CD4-positive, alpha-beta T cell treated with Interleukin-15 for 4 hours (primary cell): Measurements from ENCODE around the gene NTRK1.
A peak's percentile ranks its signal among the peaks of the same experiment; 100 is the strongest.

Source experiments
- DNase-seq: peaks from one replicate; pipeline ENCODE4 v3.0.0-alpha.2; 2020; ENCODE audit warnings: low spot score

Gene NTRK1

DNA sequence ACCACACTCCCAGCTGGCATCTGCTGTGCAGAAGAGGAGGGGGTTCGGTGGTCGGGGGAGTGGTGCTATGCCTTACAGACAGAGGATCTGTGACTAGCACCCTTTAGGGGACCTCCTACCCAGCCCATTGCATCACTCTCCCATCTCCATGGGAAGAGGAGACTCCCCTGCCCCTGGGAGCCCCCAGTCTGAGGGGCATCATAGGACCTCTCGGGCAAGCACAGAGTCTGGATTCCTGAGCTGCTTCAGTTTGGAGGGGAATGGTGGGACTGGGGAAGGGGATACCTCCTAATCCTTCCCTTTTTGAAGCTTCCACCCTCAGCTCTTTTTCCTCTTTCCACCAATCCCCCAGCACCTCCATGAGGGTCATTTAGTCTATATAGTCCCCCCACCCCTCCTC lies 3.1 kb upstream of the NTRK1 start:
- DNase-seq: no peak

DNA sequence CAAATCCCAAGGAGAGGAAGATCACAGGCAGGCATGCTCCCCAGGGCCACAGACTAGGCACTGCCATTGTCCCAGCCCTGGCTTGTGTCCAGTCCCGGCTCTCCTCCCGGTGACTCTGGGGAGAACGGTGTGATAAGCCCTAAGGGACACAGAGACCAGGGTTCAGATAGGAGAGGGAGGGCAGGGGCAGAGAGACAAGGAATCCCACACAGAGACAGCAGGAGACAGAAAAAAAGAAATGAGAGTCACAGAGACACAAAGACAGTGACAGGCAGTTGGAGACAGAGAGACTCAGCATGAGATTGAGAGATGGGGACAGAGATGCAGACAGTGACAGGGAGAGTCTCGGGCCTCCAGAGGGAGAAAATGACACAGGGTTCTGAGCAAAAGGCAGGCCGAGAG lies 2.1 kb upstream of the NTRK1 start:
- no peak for DNase-seq

DNA sequence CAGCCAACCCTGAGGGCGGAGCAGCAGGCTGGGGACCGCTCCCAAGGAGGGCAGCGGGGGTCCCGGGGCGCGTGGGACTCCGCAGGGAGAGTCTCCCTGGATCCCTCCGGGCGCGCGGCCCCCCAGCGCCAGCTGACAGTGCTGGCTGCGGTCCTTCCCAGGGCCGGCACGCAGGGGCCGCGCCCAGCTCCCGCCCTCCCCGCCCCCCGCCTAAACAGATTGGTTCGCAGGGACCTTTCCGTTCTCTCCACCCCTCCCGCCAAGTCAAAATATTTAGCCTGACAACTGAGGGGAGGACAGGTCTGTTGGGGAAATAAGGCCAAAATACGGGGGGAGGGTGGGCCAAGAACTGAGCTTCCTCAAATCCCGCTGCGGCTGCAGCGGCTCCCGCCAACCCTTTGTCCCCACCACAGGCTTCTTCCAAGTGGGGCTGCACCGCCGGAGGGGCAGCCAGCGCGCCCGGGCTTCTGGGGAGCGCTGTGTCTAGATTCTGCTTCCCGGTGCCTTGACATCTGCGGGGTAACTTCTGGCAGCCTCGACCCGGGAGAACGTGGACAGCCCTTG lies 1.6 kb upstream of the NTRK1 start, which contains the start of gene INSRR:
Gene INSRR (minus strand): TSS at position 159 of the 564 bp plus-strand sequence. CDS start 496 bp downstream, outside the sequence.
- DNase-seq: no peak

DNA sequence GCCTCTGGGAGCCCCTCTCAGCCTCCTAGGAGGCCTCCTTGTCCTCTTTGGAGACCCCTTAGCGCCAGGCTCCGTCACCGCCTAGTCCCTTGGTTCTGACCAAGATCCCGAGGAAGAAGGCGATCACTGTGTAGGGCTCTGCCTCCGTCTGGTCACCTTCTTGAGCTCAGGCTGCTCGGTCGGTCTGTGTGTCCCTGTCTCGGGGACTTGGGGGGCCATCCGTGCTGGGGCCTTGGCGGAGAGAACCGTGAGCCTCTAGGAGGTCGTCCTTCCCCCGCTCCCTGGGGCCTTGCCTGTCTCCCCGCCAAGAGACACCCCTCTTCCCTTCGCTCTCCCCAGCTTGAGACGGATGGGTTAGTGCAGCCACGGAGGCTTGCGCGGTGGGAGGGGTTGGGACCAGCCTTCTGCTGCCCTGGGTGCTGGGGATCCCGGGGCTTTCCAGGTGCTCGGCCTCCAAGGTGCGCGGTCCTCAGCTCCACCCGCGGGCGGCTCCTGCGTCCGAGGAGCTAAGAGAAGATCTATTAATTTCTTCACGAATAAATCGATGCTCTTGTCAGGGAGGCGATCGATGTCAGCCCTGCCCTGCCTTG lies 1.0 kb upstream of the NTRK1 start:
- no peak for DNase-seq

DNA sequence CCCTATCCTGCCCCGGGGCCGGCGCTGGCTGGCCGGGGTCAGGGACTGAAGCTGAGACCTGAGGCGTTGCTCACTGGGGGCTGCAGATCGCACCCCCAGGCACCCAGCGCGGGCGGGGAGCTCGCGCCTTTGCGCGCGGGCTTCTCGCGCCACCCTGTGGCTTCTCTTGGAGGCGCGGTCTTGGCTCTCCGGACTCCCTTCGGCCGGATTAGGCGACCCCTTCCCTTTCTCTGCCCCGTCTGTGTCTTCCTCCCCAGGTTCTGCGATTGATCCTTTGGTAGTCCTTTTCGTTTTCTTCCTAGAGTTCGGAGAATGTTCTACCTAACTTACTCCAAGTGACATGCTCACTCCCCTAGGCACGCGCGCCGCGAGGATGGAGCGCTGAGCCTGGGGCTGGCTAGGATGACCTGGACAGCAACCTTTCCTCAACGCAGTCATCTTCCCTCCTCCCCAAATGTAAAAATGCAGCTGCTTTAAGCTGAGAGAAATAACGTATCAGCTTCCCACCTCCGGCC lies 495 bp upstream of the NTRK1 start:
- DNase-seq: peak; percentile 58

DNA sequence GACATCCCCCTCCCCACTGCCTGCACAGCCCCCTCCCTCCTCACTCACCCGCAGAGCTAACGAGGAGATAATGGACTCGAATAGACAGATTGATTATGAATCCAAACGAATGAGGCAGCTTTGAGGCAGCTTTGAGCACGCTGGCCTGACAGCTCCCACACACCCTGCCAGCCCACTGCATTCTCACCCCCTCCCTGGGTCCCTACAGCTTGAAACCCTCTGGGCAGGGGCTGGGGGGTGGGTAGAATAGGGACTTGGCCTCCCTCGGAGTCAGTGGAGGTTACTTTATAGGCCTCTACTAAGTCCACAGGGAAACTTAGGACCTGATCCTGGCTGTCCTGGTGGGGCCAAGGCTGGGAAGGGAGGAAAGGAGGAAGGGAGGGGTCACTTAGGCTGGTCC lies 1.9 kb downstream of the NTRK1 start:
- DNase-seq: no peak

DNA sequence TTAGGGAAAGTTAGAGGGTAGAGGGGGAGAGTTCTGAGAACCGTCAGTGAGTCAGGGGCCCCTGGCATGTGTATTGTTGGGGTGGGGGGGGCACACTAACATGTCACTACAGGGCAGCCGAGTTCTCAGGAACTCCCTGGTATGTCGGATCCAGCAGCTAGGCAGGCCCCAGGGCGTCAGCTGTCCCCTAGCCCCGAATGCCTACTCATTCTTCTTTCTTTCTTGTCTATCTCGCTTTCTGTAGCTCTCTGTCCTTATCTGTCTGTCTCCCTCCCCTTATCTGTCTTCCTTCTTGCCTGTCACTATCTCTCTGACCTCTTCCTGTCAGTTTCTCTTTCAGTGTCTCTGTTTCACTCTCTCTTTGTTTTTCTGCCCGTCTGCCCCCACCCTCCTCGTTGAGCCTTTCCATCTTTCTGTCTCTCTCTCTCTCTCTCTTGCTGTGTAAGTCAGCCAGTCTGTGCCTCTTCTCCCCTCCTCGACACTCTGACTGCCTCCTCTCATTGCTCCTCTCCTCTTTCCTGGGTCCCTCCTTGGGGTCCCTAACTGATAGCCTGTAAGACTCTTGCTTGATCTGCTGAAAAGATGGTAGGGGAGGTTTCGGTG lies 2.4 kb downstream of the NTRK1 start:
- DNase-seq: no peak

DNA sequence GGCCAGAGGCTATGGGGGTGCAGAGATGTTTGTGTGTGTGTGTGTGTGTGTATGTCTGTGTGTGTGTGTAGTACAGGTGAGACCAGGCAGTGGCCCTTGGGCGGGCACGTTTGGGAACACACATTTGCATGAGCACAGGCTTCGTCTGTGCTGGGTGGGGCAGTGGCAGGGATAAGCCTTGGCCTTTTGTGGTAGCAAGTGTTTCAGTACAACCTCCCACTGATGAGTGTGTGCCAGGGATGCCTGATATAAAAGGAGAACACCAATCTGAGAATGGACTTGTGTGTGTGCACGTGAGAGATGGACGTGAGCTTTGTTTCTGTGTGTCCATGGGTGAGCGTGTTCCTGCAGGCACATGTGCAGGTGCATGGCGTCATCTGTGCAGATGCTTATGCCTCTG lies 3.0 kb downstream of the NTRK1 start:
- DNase-seq: no peak

DNA sequence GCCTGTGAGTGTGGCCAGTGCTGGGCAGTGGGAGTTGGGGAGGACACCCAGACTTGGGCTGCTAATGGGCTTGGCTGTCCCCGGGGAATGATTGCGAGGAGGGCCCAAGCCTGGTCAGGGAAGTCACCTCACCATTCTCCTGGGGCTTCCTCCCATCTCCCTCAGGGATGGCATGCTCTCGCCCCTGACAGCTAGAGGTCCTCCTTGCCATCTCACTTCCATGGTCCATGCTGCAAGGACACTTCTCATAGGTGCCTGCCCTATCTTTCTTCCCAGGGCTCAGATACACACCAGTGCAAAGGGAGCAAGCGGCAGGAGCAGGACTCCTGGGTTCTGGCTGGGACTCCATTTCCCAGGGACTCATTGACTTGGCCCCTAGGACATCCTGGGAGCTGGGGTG lies 4.1 kb downstream of the NTRK1 start:
- DNase-seq: no peak

DNA sequence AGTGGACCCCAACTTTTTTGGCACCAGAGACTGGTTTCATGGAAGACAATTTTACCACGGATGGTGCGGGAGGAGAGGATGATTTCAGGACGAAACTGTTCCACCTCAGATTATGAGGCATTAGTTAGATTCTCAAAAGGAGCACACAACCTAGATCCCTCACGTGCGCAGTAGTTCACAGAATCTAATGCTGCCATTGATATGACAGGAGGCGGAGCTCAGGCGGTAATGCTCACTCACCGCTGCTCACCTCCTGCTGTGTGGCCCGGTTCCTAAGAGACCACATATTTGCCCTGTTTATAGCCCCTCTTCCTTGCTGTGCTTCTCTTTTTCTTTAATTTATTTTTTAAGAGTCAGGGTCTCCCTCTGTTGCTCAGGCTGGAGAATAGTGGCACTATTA lies 4.6 kb downstream of the NTRK1 start:
- no peak for DNase-seq

DNA sequence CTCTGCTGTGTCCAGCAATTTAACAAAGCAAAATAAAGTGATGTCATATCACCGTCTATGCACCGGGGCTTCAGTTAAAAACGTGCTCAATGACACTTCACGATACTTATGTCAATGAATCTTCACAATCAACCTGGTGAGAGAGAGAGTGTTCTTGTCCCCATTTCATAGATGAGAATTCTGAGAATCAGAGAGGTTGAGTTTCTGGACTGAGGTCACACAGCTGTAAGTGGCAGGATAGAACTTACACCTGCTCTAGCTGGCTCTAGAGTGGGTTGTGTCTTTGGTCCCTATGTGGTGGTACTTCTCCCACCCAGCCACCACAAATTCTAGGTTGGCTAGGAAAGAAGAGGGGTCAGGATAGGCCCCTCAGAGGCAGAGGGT lies 5.2 kb downstream of the NTRK1 start:
- no peak for DNase-seq

DNA sequence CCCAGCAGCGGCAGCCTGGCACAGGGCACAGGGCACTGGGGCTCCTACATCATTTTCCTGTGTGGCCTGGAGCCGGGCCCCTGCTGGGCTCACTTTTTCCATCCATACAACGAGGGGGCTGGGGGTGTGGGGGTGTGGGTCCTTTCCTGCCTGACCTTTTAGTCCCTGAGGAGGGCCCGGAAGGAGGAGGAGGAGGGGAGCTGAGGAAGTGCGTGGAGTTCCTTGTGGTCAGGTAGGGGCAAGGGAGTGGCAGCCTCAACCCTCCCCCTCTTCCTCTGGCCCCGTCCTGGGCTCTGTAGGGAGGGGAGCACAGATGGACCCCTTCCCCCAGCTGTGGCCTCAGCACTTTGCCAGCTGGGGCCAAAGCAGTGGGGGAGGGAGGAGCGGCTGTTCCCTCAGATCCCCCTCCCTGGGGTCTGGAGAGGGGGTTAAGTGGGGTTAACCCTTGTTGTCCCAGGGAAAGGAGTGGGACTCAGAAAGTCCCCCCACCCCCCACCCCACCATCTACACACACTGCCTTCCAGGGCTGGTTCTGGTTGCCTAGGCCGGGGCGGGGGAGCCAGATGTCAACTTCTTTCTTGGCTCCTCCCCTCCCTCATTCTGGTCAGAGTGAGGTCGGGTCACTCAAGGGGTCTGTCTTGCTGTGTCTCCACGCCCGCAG lies 5.7 kb downstream of the NTRK1 start:
- no peak for DNase-seq

DNA sequence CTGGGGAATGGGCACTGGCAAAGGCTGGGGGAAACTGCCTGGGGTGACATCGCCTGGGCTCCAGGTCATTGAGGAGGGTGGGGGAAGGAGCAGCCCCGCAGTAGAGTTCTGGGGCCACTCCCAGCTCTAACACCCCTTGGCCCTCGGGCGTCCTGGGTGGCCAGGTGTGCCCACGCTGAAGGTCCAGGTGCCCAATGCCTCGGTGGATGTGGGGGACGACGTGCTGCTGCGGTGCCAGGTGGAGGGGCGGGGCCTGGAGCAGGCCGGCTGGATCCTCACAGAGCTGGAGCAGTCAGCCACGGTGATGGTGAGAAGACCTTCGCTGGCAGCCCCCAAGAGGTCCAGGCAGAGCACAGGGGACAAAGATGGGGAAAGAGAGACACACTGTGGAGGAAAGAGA lies 7.7 kb downstream of the NTRK1 start:
- no peak for DNase-seq

DNA sequence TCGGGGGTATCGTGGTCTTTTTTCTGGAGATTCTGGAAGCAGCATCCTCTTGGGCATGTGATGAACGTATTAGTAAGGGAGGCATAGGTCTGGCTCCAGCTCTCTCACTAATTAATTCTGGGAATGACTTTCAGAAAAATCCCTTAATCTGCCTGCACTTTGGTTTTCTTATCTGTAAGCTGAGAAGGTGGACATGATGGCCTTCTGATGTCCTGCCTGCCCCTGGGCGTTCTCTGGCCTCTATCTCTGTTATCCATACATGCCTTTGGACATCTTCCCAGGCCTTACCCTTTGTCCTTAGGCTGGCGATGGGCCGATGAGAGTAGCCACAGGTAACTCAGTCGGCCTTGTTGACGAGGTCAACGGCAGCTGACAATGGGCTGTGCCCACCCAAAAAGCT lies 8.8 kb downstream of the NTRK1 start:
- DNase-seq: no peak

DNA sequence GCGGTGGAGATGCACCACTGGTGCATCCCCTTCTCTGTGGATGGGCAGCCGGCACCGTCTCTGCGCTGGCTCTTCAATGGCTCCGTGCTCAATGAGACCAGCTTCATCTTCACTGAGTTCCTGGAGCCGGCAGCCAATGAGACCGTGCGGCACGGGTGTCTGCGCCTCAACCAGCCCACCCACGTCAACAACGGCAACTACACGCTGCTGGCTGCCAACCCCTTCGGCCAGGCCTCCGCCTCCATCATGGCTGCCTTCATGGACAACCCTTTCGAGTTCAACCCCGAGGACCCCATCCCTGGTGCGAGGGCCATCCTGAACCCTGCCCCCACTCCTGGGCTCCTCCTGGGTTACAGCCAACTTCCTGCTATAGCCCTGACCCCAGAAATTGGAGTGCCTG lies 13.0 kb downstream of the NTRK1 start:
- DNase-seq: no peak

DNA sequence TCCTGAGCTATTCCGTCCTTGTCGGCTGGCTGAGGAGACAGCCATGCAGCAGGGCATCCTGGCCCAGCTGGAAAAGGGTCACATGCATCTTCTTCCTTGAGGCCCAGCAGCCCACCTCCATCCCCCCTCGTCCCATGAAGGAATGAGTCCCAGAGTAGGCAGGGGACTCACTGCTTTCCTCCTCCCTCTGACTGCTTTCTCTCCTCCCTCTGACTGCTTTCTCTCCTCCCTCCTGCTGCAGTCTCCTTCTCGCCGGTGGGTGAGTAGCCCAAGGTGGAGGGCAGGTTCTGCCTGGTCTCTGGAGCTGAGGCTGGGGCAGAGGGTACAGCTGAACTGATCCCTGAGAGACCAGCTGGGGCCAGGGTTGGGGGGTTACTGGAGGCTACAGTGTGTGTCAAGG lies 13.5 kb downstream of the NTRK1 start:
- no peak for DNase-seq

DNA sequence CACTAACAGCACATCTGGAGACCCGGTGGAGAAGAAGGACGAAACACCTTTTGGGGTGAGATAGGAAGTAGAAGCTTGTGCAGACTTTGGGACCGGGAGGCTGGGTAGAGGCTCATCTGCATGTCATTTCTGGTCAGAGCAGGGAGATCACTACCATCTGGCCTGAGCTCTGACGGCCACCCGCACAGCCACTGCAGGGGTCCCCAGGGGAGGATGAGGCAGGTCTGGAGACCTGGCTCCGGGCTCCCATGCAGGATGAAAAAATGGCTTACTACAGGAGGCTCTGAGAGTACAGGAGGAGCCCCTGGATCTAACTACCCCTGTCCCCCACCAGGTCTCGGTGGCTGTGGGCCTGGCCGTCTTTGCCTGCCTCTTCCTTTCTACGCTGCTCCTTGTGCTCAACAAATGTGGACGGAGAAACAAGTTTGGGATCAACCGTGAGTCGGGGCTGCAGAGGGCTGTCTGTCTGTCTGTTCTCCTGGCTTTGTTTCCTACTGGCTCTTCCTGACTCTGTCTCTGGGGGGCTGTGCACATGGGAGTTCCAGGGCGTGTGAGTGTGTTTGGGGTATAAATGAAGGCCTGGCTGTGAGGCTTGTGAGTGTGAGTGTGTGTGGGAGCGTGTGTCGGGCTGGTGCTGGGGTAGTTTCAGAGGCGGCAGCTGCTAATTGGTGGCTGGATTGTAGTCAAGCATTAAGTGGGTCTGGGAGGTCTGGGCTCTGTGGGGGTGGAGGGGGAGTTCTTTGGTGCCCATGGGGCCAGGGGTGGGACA lies 14.1 kb downstream of the NTRK1 start:
- no peak for DNase-seq

DNA sequence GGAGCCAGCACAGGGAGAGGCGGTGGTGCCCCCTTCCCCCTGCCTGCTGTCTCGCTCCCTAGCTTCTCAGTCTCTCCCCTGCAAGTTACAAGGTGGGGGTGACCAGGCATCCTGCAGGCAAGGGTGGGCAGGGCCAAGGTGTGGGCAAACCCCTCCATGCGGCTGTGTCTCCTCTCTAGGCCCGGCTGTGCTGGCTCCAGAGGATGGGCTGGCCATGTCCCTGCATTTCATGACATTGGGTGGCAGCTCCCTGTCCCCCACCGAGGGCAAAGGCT lies 14.6 kb downstream of the NTRK1 start:
- DNase-seq: no peak

DNA sequence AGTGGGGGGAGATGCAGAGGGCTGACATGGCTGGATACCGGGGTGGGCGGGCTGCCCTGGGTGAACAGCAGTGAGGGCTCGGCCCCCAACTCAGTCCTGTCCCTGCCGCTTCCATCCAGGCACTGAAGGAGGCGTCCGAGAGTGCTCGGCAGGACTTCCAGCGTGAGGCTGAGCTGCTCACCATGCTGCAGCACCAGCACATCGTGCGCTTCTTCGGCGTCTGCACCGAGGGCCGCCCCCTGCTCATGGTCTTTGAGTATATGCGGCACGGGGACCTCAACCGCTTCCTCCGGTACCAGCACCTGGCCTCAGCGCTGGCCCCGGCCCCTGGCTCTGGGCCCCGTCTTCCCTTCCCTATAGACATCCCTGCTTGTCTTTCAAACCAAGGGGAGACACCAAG lies 15.6 kb downstream of the NTRK1 start:
- no peak for DNase-seq

DNA sequence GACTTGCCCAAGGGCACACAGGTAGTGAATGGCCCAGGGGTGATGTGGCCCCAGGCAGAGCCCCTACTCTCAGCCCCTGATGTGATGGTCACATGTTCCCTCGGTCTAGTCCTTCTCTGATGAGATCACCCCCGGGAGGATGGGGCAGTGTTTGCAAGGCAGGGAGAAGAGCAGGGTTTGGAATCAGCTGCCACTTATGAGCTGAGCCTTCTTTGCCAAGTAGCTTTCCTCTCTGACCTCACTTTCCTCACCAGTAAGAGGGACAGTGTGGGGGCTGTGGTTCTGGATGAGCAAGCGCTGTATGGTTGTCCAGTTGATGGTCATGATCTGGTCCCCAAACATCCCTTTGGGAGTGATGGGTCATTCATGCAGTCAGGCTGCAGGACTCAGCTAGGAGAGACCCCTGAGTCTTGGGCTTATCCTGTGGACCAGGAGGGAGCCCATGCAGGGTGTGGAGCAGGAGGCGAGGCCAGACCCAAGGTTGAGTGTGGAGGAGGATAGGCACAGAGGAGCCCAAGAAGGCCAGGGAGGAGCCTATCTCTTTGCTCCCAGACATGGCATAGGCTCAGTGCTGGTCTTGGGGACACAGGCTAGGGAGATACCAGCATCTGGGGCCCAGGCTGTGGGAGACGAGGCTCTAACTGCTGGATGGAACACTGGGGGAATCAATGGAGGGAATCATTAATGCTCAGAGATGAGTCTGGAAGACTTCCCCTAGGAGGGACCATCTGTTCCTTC lies 16.9 kb downstream of the NTRK1 start:
- no peak for DNase-seq

DNA sequence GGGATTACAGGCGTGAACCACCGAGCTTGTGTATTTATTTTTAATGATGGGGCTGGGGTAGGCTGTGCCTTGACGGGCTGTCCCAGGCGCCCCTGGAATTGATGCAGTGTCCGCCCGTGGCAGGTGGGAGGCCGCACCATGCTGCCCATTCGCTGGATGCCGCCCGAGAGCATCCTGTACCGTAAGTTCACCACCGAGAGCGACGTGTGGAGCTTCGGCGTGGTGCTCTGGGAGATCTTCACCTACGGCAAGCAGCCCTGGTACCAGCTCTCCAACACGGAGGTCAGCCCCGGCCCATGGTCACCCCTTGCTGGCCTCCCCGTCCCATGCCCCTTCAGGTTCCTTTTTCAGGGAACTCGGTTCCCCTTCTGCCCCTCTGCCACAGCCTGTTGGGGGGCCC lies 19.2 kb downstream of the NTRK1 start:
- DNase-seq: no peak

DNA sequence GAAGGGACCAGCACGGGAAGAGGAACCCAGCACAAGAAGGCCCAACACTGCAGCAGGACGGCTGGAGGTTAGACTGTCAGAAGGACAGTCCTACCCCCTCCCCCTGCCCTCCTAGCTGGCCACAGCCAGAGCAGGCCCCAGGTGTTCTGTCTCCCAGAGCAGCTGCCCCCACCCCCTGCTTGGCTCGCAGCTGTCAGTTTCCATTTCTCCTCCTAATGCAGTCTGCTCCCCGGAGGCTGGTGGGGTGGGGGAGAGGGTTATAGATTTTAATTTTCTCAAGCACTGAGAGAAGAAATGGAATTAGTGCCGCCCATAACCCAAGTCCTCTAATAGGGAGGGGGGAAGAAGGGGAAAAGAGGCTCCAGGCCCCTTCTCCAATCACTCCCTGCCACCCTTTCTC lies 19.8 kb downstream of the NTRK1 start:
- DNase-seq: no peak
